ENCODE measurements around the gene TUBB4A.

- TF ChIP-seq CTCF (IDR thresholded peaks at IDR 0.05) = no peak
- no peak for TF ChIP-seq EZH2 (IDR thresholded peaks at IDR 0.05)
Observed at GRCh38 chr19:6483235-6483634, 18.9 kb downstream of the TUBB4A start.
